ENCODE measurements around the gene SSX1.

GRCh38 chrX:48306175-48306574 is 51.0 kb downstream of the SSX1 start:
- TF ChIP-seq KHSRP (IDR thresholded peaks at IDR 0.05) = no peak
- no peak for TF ChIP-seq BHLHE40 (IDR thresholded peaks at IDR 0.05; ENCODE audit: low read length)
- no peak for TF ChIP-seq TBP (optimal IDR thresholded peaks at IDR 0.05; ENCODE audit: low read depth, low read length)
- TF ChIP-seq ZNF830 (CRISPR knock-in tag; IDR thresholded peaks at IDR 0.05) = no peak
- TF ChIP-seq, protein P1, sequence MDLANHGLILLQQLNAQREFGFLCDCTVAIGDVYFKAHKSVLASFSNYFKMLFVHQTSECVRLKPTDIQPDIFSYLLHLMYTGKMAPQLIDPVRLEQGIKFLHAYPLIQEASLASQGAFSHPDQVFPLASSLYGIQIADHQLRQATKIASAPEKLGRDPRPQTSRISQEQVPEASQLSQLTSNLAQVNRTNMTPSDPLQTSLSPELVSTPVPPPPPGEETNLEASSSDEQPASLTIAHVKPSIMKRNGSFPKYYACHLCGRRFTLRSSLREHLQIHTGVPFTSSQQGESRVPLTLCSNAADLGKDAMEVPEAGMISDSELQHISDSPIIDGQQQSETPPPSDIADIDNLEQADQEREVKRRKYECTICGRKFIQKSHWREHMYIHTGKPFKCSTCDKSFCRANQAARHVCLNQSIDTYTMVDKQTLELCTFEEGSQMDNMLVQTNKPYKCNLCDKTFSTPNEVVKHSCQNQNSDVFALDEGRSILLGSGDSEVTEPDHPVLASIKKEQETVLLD (IDR thresholded peaks at IDR 0.05) = no peak
- TF ChIP-seq, protein P2, sequence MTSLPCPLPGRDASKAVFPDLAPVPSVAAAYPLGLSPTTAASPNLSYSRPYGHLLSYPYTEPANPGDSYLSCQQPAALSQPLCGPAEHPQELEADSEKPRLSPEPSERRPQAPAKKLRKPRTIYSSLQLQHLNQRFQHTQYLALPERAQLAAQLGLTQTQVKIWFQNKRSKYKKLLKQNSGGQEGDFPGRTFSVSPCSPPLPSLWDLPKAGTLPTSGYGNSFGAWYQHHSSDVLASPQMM (CRISPR knock-in tag; IDR thresholded peaks at IDR 0.05) = no peak

All from K562 (cell line).